AG04450 (cell line): ENCODE measurements around the gene LRP11. TPM values are rescaled to one million over a fixed set of nuclear protein-coding genes. Genes with fewer than 3 reads are reported as not detected.

Source experiments
- CTCF ChIA-PET: fragments of 300-600, 350-600 bp; formaldehyde crosslinking; extraction: SDS; loops from one replicate; lab custom pipeline; 2022; ENCODE audit warnings: antibody characterized with exemption, inconsistent platforms; lab: Charles Lee
- POLR2A ChIA-PET: fragments of 350-600 bp; formaldehyde crosslinking; extraction: SDS; loops from one replicate; lab custom pipeline; 2021; ENCODE audit warnings: antibody characterized with exemption, inconsistent platforms; lab: Yijun Ruan, JAX
- DNase-seq: peaks from one replicate; pipeline ENCODE4 v3.0.0-alpha.2; 2011; ENCODE audit warnings: low read depth, low spot score
- H3K27ac ChIP-seq: one replicate; pipeline ENCODE4 v1.5.1; 2012; ENCODE audit warnings: low read depth, low read length, control low read depth
- H3K27me3 ChIP-seq: one replicate; pipeline ENCODE4 v1.6.0; 2012; ENCODE audit warnings: low read length; ENCODE audit not compliant: control insufficient read depth, insufficient read depth
- H3K4me3 ChIP-seq: 2 replicates; pipeline ENCODE4 v1.5.1; 2011; ENCODE audit warnings: mild to moderate bottlenecking, low read depth, low read length, control low read depth
- H3K9me3 ChIP-seq: 2 replicates; pipeline ENCODE4 v1.5.1; 2012; ENCODE audit warnings: low read length; ENCODE audit not compliant: control insufficient read depth, insufficient read depth
- polyA plus RNA-seq: library from polyadenylated mRNA; depleted of rRNA; stranded (reverse); fragments of >200 nt; gene quantifications from 2 replicates; pipeline ENCODE4 v1.2.3, GENCODE V29; 2011
- TF ChIP-seq, protein P1 (sequence below): IDR thresholded peaks from 2 replicates; pipeline ENCODE4 v1.5.1; 2011; ENCODE audit warnings: low read depth, low read length, control low read depth, inconsistent platforms

LRP11 gene
- polyA plus RNA-seq, 1 experiment: 71.0 TPM

- no peaks in the 10 kb centered on the region for H3K27me3 ChIP-seq
- TF ChIP-seq, protein P1, sequence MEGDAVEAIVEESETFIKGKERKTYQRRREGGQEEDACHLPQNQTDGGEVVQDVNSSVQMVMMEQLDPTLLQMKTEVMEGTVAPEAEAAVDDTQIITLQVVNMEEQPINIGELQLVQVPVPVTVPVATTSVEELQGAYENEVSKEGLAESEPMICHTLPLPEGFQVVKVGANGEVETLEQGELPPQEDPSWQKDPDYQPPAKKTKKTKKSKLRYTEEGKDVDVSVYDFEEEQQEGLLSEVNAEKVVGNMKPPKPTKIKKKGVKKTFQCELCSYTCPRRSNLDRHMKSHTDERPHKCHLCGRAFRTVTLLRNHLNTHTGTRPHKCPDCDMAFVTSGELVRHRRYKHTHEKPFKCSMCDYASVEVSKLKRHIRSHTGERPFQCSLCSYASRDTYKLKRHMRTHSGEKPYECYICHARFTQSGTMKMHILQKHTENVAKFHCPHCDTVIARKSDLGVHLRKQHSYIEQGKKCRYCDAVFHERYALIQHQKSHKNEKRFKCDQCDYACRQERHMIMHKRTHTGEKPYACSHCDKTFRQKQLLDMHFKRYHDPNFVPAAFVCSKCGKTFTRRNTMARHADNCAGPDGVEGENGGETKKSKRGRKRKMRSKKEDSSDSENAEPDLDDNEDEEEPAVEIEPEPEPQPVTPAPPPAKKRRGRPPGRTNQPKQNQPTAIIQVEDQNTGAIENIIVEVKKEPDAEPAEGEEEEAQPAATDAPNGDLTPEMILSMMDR: no peak
- POLR2A ChIA-PET: no interaction called here
- H3K27ac ChIP-seq: no peak overlapping the region
- DNase-seq: no peak
- no peaks in the 10 kb centered on the region for H3K9me3 ChIP-seq
- CTCF ChIA-PET: interaction anchor here (0.6 kb wide), 1 partner anchor 30 kb away, joined by 4 read pairs; no protein-coding TSS in a partner anchor
- H3K4me3 ChIP-seq: no peak overlapping the region
Measured at GRCh38 chr6:149783551-149783950, 80.6 kb downstream of the LRP11 start.

- no peak overlapping the region for H3K4me3 ChIP-seq
- no peak for DNase-seq
- no peaks in the 10 kb centered on the region for H3K27me3 ChIP-seq
- ChIA-PET POLR2A (no interaction called here), CTCF (no interaction called here)
- no peaks in the 10 kb centered on the region for H3K9me3 ChIP-seq
- TF ChIP-seq, protein P1: no peak
- H3K27ac ChIP-seq: no peak overlapping the region
Measured at GRCh38 chr6:149782337-149782736, 81.8 kb downstream of the LRP11 start.

GRCh38 chr6:149781715-149782114, 82.4 kb downstream of the LRP11 start:
- TF ChIP-seq, protein P1: no peak
- H3K4me3 ChIP-seq: no peak overlapping the region
- no peak for DNase-seq
- H3K9me3 ChIP-seq: no peaks in the 10 kb centered on the region
- H3K27me3 ChIP-seq: no peaks in the 10 kb centered on the region
- H3K27ac ChIP-seq: no peak overlapping the region
- POLR2A ChIA-PET: no interaction called here
- CTCF ChIA-PET: interaction anchor here (0.5 kb wide), 1 partner anchor 25 kb away, joined by 3 read pairs; no protein-coding TSS in a partner anchor

GRCh38 chr6:149779644-149779963, 84.6 kb downstream of the LRP11 start:
- CTCF ChIA-PET: no interaction called here
- H3K4me3 ChIP-seq: no peak overlapping the region
- H3K9me3 ChIP-seq: no peaks in the 10 kb centered on the region
- POLR2A ChIA-PET: no interaction called here
- TF ChIP-seq, protein P1: no peak
- DNase-seq: no peak
- H3K27ac ChIP-seq: no peak overlapping the region
- no peaks in the 10 kb centered on the region for H3K27me3 ChIP-seq

- Histone ChIP-seq H3K9me3 (no peaks in the 10 kb centered on the region), H3K27me3 (no peaks in the 10 kb centered on the region), H3K27ac (no peak overlapping the region), H3K4me3 (no peak overlapping the region)
- CTCF ChIA-PET: no interaction called here
- POLR2A ChIA-PET: no interaction called here
- DNase-seq: no peak
- TF ChIP-seq, protein P1: no peak
Measured at GRCh38 chr6:149777624-149778023, 86.5 kb downstream of the LRP11 start.
